Brain microvascular endothelial cell (primary cell): Measurements from ENCODE around the gene GKN1.

Source experiments
- DNase-seq: peaks from one replicate; pipeline ENCODE4 v3.0.0-alpha.2; 2020
- H3K27ac ChIP-seq: fragments of 250-450 bp; sonication (Bioruptor Pico); 2 replicates; pipeline ENCODE4 v1.5.1; 2020; ENCODE audit warnings: mild to moderate bottlenecking, moderate library complexity
- H3K27me3 ChIP-seq: fragments of 250-450 bp; sonication (Bioruptor Pico); replicated peaks from 2 replicates; pipeline ENCODE4 v1.5.1; 2020; ENCODE audit warnings: mild to moderate bottlenecking
- H3K36me3 ChIP-seq: fragments of 250-450 bp; sonication (Bioruptor Pico); replicated peaks from 2 replicates; pipeline ENCODE4 v1.5.1; 2020; ENCODE audit warnings: mild to moderate bottlenecking
- H3K4me3 ChIP-seq: 2 replicates; pipeline ENCODE4 v1.5.1; 2011; ENCODE audit warnings: low read depth, mild to moderate bottlenecking, control low read depth, low read length, moderate library complexity
- CTCF ChIP-seq: IDR thresholded peaks from 2 replicates; pipeline ENCODE4 v1.5.1; 2011; ENCODE audit warnings: low read depth, mild to moderate bottlenecking, moderate library complexity, low read length, control low read depth, inconsistent platforms; ENCODE audit errors: missing control alignments
- in situ Hi-C: cut with HindIII; loops from 2 replicates; pipeline ENCODE4 v1.10.0; 2017; ENCODE audit warnings: low sequenced_read_pairs, low pct_ligation_motif_present

Gene GKN1

GRCh38 chr2:68964282-68964681, 10.2 kb upstream of the GKN1 start:
- H3K27me3 ChIP-seq: no peaks in the 10 kb centered on the region
- TF ChIP-seq CTCF: no peak
- in situ Hi-C loops: no loop called here

GRCh38 chr2:68968221-68968620, 6.2 kb upstream of the GKN1 start:
- DNase-seq: no peak
- in situ Hi-C loops: no loop called here
- no peaks in the 10 kb centered on the region for H3K27me3 ChIP-seq
- no peak overlapping the region for H3K4me3 ChIP-seq
- no peak for TF ChIP-seq CTCF
- no peaks in the 10 kb centered on the region for H3K36me3 ChIP-seq
- no peak overlapping the region for H3K27ac ChIP-seq

More at GRCh38 chr2:68964282-68964681, 10.2 kb upstream of the GKN1 start:
- H3K4me3 ChIP-seq: no peak overlapping the region
- no peak for DNase-seq
- H3K27ac ChIP-seq: no peak overlapping the region
- H3K36me3 ChIP-seq: no peaks in the 10 kb centered on the region

GRCh38 chr2:68969736-68970490, 4.5 kb upstream of the GKN1 start:
- in situ Hi-C loops: no loop called here
- no peak for DNase-seq
- H3K27me3 ChIP-seq: no peaks in the 10 kb centered on the region
- no peak overlapping the region for H3K27ac ChIP-seq
- no peaks in the 10 kb centered on the region for H3K36me3 ChIP-seq
- no peak for TF ChIP-seq CTCF
- no peak overlapping the region for H3K4me3 ChIP-seq

- in situ Hi-C loops: no loop called here
- H3K27ac ChIP-seq: peak overlapping the region; percentile 96
- no peak for DNase-seq
- H3K36me3 ChIP-seq: no peaks in the 10 kb centered on the region
- H3K4me3 ChIP-seq: no peak overlapping the region
- TF ChIP-seq CTCF: no peak
- H3K27me3 ChIP-seq: no peaks in the 10 kb centered on the region
Measured at GRCh38 chr2:68970566-68971265, 3.7 kb upstream of the GKN1 start.

GRCh38 chr2:68971591-68972231, 2.7 kb upstream of the GKN1 start:
- in situ Hi-C loops: no loop called here
- peak; percentile 96 for DNase-seq
- Histone ChIP-seq H3K27ac (peak overlapping the region; percentile 96), H3K4me3 (no peak overlapping the region), H3K36me3 (no peaks in the 10 kb centered on the region), H3K27me3 (no peaks in the 10 kb centered on the region)
- no peak for TF ChIP-seq CTCF
